AG04450 (cell line): Measurements from ENCODE around the gene CACNB4. TPM values are rescaled to one million over a fixed set of nuclear protein-coding genes. Genes with fewer than 3 reads are reported as not detected.
"Not testable (repeated sequence)": the region's sequence is repeated elsewhere in the genome, so short reads cannot be mapped to it uniquely, and the experiment has no call there.

Experiments used
- CTCF ChIA-PET: fragments of 300-600, 350-600 bp; formaldehyde crosslinking; extraction: SDS; loops from one replicate; lab custom pipeline; 2022; ENCODE audit warnings: antibody characterized with exemption, inconsistent platforms; lab: Charles Lee
- POLR2A ChIA-PET: fragments of 350-600 bp; formaldehyde crosslinking; extraction: SDS; loops from one replicate; lab custom pipeline; 2021; ENCODE audit warnings: antibody characterized with exemption, inconsistent platforms; lab: Yijun Ruan, JAX
- DNase-seq: peaks from one replicate; pipeline ENCODE4 v3.0.0-alpha.2; 2011; ENCODE audit warnings: low read depth, low spot score
- H3K27ac ChIP-seq: one replicate; pipeline ENCODE4 v1.5.1; 2012; ENCODE audit warnings: low read depth, low read length, control low read depth
- H3K27me3 ChIP-seq: one replicate; pipeline ENCODE4 v1.6.0; 2012; ENCODE audit warnings: low read length; ENCODE audit not compliant: control insufficient read depth, insufficient read depth
- H3K4me3 ChIP-seq: 2 replicates; pipeline ENCODE4 v1.5.1; 2011; ENCODE audit warnings: mild to moderate bottlenecking, low read depth, low read length, control low read depth
- H3K9me3 ChIP-seq: 2 replicates; pipeline ENCODE4 v1.5.1; 2012; ENCODE audit warnings: low read length; ENCODE audit not compliant: control insufficient read depth, insufficient read depth
- CTCF ChIP-seq: IDR thresholded peaks from 2 replicates; pipeline ENCODE4 v1.5.1; 2011; ENCODE audit warnings: low read depth, low read length, control low read depth, inconsistent platforms
- polyA plus RNA-seq: library from polyadenylated mRNA; depleted of rRNA; stranded (reverse); fragments of >200 nt; gene quantifications from 2 replicates; pipeline ENCODE4 v1.2.3, GENCODE V29; 2011

The CACNB4 gene
- polyA plus RNA-seq, 1 experiment, result 0.22 TPM

GRCh38 chr2:151881342-151881741, 217.5 kb downstream of the CACNB4 start:
- H3K4me3 ChIP-seq, result no peak overlapping the region
- H3K9me3 ChIP-seq, result no peaks in the 10 kb centered on the region
- no peak overlapping the region for H3K27ac ChIP-seq
- no peaks in the 10 kb centered on the region for H3K27me3 ChIP-seq
- POLR2A ChIA-PET, result no interaction called here
- no peak for TF ChIP-seq CTCF
- no peak for DNase-seq
- CTCF ChIA-PET, result no interaction called here

GRCh38 chr2:151880586-151880985, 218.3 kb downstream of the CACNB4 start:
- TF ChIP-seq CTCF, result no peak
- H3K4me3 ChIP-seq, result no peak overlapping the region
- ChIA-PET POLR2A (no interaction called here), CTCF (no interaction called here)
- no peaks in the 10 kb centered on the region for H3K9me3 ChIP-seq
- no peaks in the 10 kb centered on the region for H3K27me3 ChIP-seq
- no peak for DNase-seq
- H3K27ac ChIP-seq, result no peak overlapping the region

GRCh38 chr2:151878655-151879563, 219.9 kb downstream of the CACNB4 start:
- Histone ChIP-seq H3K4me3 (no peak overlapping the region), H3K27ac (no peak overlapping the region), H3K27me3 (no peaks in the 10 kb centered on the region), H3K9me3 (no peaks in the 10 kb centered on the region)
- DNase-seq, result no peak
- no peak for TF ChIP-seq CTCF
- POLR2A ChIA-PET, result no interaction called here
- CTCF ChIA-PET, result interaction anchor here (0.6 kb wide), 1 partner anchor 145 kb away, joined by 3 read pairs; the partner anchor contains the start of gene NEB

GRCh38 chr2:151878204-151878603, 220.6 kb downstream of the CACNB4 start:
- H3K9me3 ChIP-seq, result no peaks in the 10 kb centered on the region
- TF ChIP-seq CTCF, result no peak
- ChIA-PET CTCF (no interaction called here), POLR2A (no interaction called here)
- H3K27me3 ChIP-seq, result no peaks in the 10 kb centered on the region
- no peak for DNase-seq
- H3K4me3 ChIP-seq, result no peak overlapping the region
- H3K27ac ChIP-seq, result no peak overlapping the region

GRCh38 chr2:151875631-151876030, 223.2 kb downstream of the CACNB4 start:
- POLR2A ChIA-PET, H3K27me3 ChIP-seq, DNase-seq, H3K4me3 ChIP-seq, H3K27ac ChIP-seq, CTCF ChIA-PET, H3K9me3 ChIP-seq: not testable (repeated sequence)
